Ovary (tissue), 9 donors: ENCODE measurements around the gene EMID1. TPM values are rescaled to one million over a fixed set of nuclear protein-coding genes. Genes with fewer than 3 reads are reported as not detected.

Source experiments
- DNase-seq, 5 donors: peaks; one replicate each; pipeline ENCODE4 v3.0.0-alpha.2; 2019 to 2020
- H3K27ac ChIP-seq, 2 donors: fragments of 200-600 bp; one replicate each; pipeline versions ENCODE4 v1.5.1 to v1.8.0; 2019 to 2022
- H3K27me3 ChIP-seq: fragments of 200-600 bp; one replicate; pipeline ENCODE4 v1.8.0; 2022
- H3K36me3 ChIP-seq: fragments of 200-600 bp; sonication (generic); one replicate; pipeline ENCODE4 v1.5.1; 2019
- H3K4me1 ChIP-seq: one replicate; pipeline ENCODE4 v1.8.1; 2013; ENCODE audit warnings: mild to moderate bottlenecking, moderate library complexity; ENCODE audit not compliant: insufficient read depth
- H3K4me3 ChIP-seq: fragments of 200-600 bp; sonication (generic); one replicate; pipeline ENCODE4 v1.5.1; 2017
- H3K9me3 ChIP-seq, 2 donors: fragments of 200-600 bp in 1 of 2; sonication (generic) in 1 of 2; one replicate each; pipeline versions ENCODE4 v1.5.1 to v1.8.1; 2013 to 2019; ENCODE audit warnings: mild to moderate bottlenecking in 1 of 2, moderate library complexity in 1 of 2
- EP300 ChIP-seq: sonication (generic); formaldehyde crosslinking; IDR thresholded peaks from one replicate; pipeline ENCODE4 v1.6.1; 2017; ENCODE audit warnings: antibody characterized with exemption
- POLR2A ChIP-seq: fragments of 450-650 bp; IDR thresholded peaks from one replicate; pipeline ENCODE4 v1.6.1; 2017; ENCODE audit warnings: antibody characterized with exemption, mild to moderate bottlenecking, moderate library complexity
- WGBS, 3 donors: extraction: QIAGEN DNeasy Blood & Tissue Kit in 1 of 3; methylation state at CpG; one replicate each; pipeline versions ENCODE4 v1.1.5 to v1.1.7; 2013 to 2017; 5-methylcytosine and 5-hydroxymethylcytosine counted together
- intact Hi-C, 4 donors: fragments of 100-400 bp; cut with DNase I; formaldehyde crosslinking; loops; one replicate each; pipeline versions ENCODE4 v1.11.0 to v1.15.1; 2022 to 2023
- polyA plus RNA-seq, 2 donors: library from polyadenylated mRNA; stranded (reverse); fragments of 200-250 nt in 1 of 2; fragments of 350-450 nt in 1 of 2; fragmentation: Illumina TruSeq in 1 of 2; extraction: RNeasy Lipid Tissue Mini Kit (QIAGEN cat#74804) in 1 of 2; gene quantifications; one replicate each; pipeline ENCODE4 v1.2.3, GENCODE V29; 2013 to 2014
- total RNA-seq, 7 donors: library from RNA; depleted of rRNA in 2 of 7; stranded (reverse); fragments of >200 nt in 2 of 7; fragmentation: NEBNext Ultra II Directional in 3 of 7; extraction: Animal tissue kit (Norgen Biotek cat#: 25700) in 3 of 7; gene quantifications; one replicate each; pipeline versions ENCODE4 v1.1.0 to v1.2.4, GENCODE V29; 2016 to 2023
- TF ChIP-seq, protein P1 (sequence below), 3 donors: fragments of 450-650 bp in 2 of 3; fragments of 200-600 bp in 1 of 3; IDR thresholded peaks; one replicate each; pipeline versions ENCODE4 v1.5.1 to v1.8.0; 2016 to 2022; ENCODE audit warnings: antibody characterized with exemption in 3 of 3, mild to moderate bottlenecking in 1 of 3
- donor health status: DM: no; HTN: no; CAD: no; lungs with moderate emphysema.
- donor health status: DM: no; HTN: no; CAD: no.
- donor health status: Bipolar disorder and iron deficiency.
- donor health status: DM: yes; HTN: yes; CAD: no.
- donor health status: DM: no; HTN: no; CAD: no.
- donor health status: DM: yes; HTN: yes; CAD: no.

The EMID1 gene
- total and polyA plus RNA-seq, 9 donors = 2.6 to 11.2 (median 8.6) TPM

DNA sequence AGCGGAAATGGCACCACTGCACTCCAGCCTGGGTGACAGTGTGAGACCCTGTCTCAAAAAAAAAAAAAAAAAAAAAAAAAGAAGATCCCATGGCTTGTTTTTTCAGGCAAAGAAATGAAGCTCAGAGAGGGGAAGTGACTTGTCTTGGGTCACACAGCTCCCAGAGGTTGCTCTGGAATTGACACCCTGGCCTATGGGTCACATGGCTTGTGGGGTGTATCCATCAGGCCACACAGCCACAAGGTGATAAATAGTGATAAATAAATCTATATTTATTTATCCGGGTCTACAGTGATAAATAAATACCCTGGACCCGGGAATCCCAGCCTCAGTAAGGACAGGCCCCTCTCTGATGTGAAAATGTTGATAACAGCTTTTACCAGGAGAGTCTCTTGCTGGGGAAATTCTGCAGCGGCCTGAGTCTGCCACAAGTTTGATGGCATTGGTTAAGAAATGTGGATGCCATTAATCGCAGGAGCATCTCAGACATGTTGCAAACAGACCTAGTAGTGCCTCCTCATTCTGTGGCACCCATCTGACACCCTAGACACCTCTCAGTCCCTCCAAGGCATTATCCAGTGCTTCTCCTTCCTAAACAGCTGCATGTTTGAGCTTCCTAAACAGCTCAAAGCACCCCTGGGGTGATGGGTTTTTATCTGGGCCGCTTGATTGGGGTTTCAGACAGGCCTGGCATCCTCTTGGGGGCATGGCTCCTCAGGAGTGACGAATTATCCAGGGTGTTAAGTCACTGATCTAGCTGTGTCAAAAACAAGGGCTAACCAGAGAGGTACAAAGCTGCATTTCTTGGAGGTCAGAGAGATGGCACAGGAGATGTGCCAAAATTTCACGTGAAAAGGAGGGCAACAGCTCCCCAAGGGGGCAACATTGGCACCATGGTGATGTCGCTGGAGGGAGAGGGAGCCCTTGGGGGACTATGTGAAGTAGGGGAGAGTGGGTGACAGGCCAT is 1.9 kb upstream of the EMID1 start:
- Histone ChIP-seq H3K27me3 (no peaks in the 10 kb centered on the region), H3K4me1 (no peaks in the 10 kb centered on the region), H3K36me3 (no peaks in the 10 kb centered on the region), H3K9me3 (no peaks in the 10 kb centered on the region), H3K27ac (no peak overlapping the region), H3K4me3 (no peak overlapping the region)
- TF ChIP-seq POLR2A (no peak), EP300 (no peak)
- TF ChIP-seq, protein P1, sequence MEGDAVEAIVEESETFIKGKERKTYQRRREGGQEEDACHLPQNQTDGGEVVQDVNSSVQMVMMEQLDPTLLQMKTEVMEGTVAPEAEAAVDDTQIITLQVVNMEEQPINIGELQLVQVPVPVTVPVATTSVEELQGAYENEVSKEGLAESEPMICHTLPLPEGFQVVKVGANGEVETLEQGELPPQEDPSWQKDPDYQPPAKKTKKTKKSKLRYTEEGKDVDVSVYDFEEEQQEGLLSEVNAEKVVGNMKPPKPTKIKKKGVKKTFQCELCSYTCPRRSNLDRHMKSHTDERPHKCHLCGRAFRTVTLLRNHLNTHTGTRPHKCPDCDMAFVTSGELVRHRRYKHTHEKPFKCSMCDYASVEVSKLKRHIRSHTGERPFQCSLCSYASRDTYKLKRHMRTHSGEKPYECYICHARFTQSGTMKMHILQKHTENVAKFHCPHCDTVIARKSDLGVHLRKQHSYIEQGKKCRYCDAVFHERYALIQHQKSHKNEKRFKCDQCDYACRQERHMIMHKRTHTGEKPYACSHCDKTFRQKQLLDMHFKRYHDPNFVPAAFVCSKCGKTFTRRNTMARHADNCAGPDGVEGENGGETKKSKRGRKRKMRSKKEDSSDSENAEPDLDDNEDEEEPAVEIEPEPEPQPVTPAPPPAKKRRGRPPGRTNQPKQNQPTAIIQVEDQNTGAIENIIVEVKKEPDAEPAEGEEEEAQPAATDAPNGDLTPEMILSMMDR (IDR thresholded peaks at IDR 0.05) = no peak
- intact Hi-C loops = no loop called here
- 79 to 87% (median 84%) methylated on average over 9 of the region's 9 CpGs for WGBS, 3 donors
- DNase-seq = no peak

DNA sequence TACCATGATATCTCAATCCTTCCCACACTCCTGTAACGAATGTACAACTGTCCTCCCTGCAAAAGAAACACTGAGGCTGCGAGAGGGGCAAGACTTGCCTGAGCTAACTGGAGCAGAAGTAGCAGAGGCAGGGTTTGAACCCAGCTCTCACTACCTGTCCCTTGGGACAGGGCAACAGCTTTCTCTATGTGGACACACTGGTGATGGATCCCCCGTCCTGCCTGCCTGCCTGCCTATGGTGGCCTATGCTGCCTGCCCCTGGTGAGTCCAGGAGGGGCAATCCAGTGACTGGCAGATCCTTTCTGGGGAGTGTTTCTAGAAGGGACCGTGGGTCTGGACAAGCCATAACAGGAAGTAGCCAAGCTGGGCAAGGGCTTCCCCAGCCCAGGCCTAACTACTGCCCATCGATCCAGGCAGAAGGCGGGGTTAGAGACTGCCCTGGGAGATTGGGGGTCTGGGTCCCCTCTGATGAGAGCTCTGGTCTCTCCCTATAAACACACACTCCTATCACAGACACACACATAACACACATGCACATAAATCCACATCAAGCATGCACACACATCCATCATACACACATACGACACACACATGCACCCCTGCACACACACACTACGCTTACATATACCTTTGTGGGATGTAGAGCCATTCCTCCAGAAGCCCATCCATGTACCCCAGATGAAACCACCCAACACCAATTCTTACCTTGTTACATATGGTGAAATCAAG is 1.1 kb upstream of the EMID1 start:
- Histone ChIP-seq H3K9me3 (no peaks in the 10 kb centered on the region), H3K4me3 (no peak overlapping the region), H3K36me3 (no peaks in the 10 kb centered on the region), H3K4me1 (no peaks in the 10 kb centered on the region), H3K27ac (no peak overlapping the region), H3K27me3 (no peaks in the 10 kb centered on the region)
- no peak for DNase-seq
- TF ChIP-seq, protein P1 (IDR thresholded peaks at IDR 0.05) = no peak
- TF ChIP-seq EP300 (no peak), POLR2A (no peak)
- intact Hi-C loops = no loop called here
- 81 to 87% (median 84%) methylated on average over 8 of the region's 8 CpGs for WGBS, 3 donors

DNA sequence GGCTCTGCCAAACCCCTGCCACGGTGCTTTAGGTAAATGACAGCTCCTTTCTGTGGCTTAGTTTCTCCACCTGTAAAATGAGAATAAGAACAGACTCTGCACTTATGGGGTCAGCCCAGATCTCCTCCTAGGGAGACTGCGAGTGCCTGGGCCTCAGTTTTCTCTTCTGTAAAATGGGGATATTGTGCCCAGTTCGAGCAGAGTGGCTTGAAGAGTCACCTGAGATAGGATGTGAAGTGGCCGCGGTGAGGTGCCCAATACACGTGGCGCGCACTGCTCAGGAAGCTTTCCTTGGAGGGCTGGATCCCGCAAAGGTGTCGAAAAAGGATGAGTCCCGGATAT is 473 bp upstream of the EMID1 start:
- Histone ChIP-seq H3K4me1 (no peaks in the 10 kb centered on the region), H3K9me3 (no peaks in the 10 kb centered on the region), H3K27ac (no peak overlapping the region), H3K36me3 (no peaks in the 10 kb centered on the region), H3K27me3 (no peaks in the 10 kb centered on the region), H3K4me3 (peak overlapping the region; percentile 46)
- TF ChIP-seq POLR2A (no peak), EP300 (no peak)
- TF ChIP-seq, protein P1 (IDR thresholded peaks at IDR 0.05) = no peak
- WGBS, 3 donors = 65 to 73% (median 68%) methylated on average over 11 of the region's 11 CpGs
- intact Hi-C loops = no loop called here
- DNase-seq = no peak

DNA sequence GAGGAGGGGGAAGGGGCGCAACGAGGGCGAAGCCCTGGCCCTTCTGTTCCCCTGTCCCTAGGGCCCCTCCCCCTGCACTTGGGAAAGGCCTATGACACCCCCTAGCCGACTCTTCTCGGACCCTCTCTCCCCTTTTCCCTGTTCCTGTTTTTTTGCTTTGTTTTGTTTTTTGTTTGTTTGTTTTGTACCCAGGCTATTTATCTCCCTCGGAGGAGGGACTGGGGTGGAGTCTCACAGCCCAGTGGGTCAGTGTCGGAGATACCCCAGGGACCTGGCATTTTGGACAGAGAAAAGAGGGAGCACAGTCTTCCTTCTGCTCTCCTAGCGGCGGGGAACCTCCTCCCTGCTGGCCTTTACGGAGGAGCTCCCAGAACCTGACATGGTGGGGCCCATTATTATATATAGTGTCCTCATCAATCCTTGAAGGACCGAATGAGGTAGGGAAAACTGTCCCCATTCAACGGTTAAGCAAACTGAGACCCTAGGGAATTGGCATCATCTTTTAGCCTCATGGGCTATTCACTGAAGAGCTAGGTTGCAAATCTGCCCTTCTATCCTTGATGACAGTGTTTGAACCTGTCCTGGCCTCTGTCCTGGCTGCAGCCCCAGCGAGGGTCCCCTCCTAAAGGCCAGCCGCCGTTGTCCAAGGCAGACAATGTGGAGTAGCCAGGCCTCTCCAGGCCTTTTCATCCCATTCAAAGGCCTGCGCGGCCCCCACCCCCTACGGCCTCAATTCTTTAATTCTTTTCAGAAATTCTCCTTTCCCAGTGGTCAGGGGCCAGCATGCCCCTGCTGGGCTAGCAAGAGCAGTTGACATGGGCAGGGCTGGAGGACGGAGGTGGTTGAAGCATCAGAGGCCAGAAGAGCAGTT is 911 bp downstream of the EMID1 start:
- Histone ChIP-seq H3K4me1 (no peaks in the 10 kb centered on the region), H3K9me3 (no peaks in the 10 kb centered on the region), H3K27me3 (no peaks in the 10 kb centered on the region), H3K4me3 (peak overlapping the region; percentile 46), H3K36me3 (no peaks in the 10 kb centered on the region), H3K27ac (peak overlapping the region in 1 of 2 donors; percentile 47)
- no peak for DNase-seq
- intact Hi-C loops = no loop called here
- TF ChIP-seq, protein P1 (IDR thresholded peaks at IDR 0.05) = no peak
- TF ChIP-seq POLR2A (no peak), EP300 (no peak)
- 45 to 51% (median 47%) methylated on average over 19 of the region's 19 CpGs for WGBS, 3 donors
